ENCODE data around the gene ZNF800.

ZNF800 gene

DNA sequence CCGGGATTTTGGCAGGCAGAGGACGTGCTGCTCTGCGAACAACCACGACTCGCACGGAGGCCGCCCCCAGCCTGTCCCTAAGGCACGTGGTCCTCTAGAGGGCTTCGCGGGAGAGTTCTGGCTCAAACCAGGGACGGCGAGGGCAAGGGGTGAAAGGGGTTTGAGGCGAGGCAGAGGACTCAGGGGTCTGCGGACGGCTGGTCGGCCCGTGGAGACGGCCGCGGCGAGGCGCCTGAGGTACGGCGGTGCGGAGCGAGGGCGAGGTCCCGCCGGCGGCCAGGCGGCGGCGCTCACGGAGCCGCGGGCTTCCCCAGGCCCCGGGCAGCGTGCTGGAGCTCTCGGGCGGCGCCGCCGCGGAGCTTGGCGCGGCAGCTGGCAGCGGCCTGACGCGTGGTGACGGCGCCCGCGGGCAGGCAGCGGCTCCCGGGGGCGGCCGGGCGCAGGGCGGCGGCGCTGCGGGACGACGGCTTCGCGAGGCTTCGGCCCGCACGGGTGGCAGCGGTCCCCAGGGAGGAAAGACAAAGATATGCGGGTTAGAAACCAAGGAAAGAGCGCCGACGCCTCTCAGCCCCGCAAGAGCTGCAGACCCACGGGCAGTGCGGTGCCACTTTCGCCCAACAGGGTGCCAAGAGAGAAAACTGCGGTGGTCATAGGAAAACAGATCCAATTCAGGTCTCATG, 44.8 kb downstream of the ZNF800 start:
- DNase-seq, result peak; percentile 71

DNA sequence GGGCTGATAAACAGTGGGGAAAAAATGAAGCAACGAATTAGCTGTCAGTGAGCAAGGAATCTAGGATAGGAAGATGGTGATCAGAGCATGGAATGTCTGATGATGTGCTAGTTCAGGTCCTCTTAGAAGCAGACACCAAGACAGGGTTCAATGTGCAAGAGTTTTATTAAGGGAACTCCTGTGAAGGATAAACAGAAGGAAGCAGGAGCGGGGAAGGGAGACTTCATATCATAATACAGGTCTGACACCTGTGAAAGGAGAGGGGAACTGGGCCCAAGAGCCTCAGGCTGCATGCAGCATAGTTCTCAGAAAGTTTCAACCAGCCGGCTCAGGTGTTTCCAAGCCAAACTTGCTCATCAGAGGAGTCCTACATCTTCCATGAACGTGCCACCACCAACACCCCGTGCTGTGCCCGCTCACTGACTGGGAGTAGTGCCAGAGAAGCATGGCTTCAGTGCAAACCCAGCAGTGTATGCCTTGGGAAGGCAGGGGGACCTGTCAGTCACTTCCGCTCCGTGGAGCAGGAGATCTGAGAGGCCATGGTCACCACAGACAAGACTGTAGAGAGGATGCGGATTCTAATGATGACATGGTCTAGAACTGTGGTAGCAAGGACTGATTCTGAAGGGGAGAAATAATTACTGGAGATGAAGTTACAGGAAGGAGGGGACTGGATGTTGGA, 45.8 kb downstream of the ZNF800 start:
- no peak for DNase-seq

DNA sequence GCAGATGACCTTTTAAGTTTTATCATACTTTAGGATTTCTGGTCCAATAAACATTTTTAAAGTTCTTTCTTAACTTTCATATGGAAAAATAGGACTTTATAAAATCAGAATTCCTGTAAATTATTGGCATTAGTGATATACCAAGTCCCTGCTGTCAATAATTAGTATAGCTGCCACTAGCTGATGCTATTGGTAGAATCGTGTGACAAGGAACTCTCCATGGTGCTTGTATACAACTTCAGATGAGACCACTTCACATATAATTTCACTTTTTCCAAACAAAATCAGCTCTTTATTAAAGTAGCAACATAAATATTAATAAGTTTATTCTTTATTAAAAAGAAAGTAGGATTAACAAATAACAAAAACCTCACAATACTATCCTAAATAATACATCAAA, 49.9 kb downstream of the ZNF800 start:
- DNase-seq, result no peak

- DNase-seq, result no peak
Observed at GRCh38 chr7:127338122-127338521, 54.4 kb downstream of the ZNF800 start.

DNA sequence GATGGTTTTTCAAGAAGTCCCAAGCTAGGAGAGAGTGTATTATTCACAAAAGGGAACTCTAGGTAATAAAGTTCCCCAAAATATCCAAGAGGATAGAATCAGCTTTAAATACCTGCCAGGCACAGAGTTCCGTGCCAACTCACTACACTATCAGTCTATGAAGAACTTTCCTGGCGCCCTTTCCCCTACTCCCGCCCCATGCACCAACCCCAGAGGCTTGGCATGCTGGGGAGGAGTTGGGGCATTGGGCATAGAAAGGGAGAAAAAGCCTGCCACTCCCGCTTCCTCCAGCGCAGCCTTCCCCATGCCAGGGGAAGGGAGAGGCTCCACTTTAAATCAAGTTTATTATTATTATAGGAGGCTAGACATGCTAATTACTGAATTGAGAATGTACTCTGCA, 54.9 kb downstream of the ZNF800 start:
- DNase-seq, result no peak

DNA sequence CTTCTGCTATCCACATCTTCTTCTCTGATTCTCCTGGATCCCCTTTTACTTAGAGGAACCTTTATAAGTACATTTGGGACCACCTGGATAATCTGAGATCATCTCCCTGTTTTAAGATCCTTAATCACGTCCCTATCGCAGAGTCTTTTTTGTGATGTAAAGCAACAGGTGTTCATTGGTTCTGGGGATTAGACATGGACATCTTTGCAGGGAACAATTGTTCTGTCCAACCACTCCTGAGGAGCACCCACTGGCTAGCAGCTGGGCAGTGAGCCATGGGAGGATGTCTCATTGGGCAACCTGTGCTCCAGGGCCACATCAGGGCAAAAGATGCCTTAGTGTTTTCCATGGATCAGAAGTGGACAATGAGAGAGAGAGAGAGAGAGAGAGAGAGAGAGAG, 56.0 kb downstream of the ZNF800 start:
- no peak for DNase-seq

DNA sequence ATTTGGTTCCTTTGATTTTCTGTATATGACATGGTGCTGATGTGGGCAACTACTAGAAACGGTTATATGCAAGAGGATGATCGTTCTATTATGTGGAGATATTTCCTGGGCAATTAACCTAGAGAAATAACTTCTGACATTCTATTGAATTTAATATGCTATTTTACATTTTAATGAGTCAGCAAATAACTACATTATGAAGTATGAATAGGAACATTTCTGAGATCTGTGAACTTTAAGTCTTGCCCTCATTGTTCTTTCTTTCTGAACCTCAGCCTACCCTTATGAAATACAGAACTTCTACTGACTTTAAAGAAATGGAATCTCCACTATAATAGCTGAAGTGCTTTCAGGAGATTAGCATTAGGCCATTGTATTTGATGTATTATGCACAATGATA, 59.6 kb downstream of the ZNF800 start:
- DNase-seq, result no peak

GRCh38 chr7:127330070-127330469, 62.4 kb downstream of the ZNF800 start:
- no peak for DNase-seq

GRCh38 chr7:127322832-127323493, 69.5 kb downstream of the ZNF800 start:
- DNase-seq, result no peak

DNA sequence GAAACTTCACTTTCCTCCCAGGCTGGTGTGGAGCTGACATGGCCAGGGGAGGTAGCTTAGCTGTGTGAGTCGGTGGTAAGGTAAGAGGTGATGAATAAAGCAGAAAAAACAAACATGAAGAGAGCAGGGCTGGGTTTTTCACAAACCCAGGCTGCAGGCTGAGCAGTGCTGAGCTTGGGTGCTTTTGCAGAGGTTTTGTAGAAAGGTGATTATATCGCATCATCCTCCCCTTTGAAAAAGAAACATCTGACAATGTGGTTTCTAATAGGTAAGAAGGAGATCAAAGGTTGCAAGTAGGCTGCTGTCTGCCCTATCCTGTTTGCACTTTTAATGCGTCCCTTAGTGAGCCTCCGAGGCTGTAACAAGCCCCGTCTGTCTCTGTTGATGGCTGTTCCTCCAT, 70.2 kb downstream of the ZNF800 start:
- peak; percentile 9 for DNase-seq

- no peak for DNase-seq
Observed at GRCh38 chr7:127320974-127321373, 71.5 kb downstream of the ZNF800 start.

Data from stimulated activated CD4-positive, alpha-beta T cell treated with anti-CD3 and anti-CD28 coated beads, Interleukin-1b, Interleukin-23, amount 100 ng/mL, for 48 hours (primary cell).